ENCODE results near the gene GABRP.
"Not testable (repeated sequence)": the region's sequence is repeated elsewhere in the genome, so short reads cannot be mapped to it uniquely, and the experiment has no call there.

Gene GABRP

GRCh38 chr5:170783498-170784247, at the start of gene GABRP:
Gene GABRP, plus strand, starts transcription at chr5:170783725. Its CDS starts 4,891 bp downstream, at chr5:170788616.
- DNase-seq = no peak

GRCh38 chr5:170736966-170737365, 46.6 kb upstream of the GABRP start:
- DNase-seq = no peak

- no peak for DNase-seq
These were observed 45.9 kb upstream of the GABRP start for GRCh38 chr5:170737591-170737990.

- DNase-seq = no peak
These were observed 44.7 kb upstream of the GABRP start for GRCh38 chr5:170738840-170739239.

- no peak for DNase-seq
These were observed 44.1 kb upstream of the GABRP start for GRCh38 chr5:170739446-170739845.

- DNase-seq = no peak
These were observed 42.8 kb upstream of the GABRP start for GRCh38 chr5:170740551-170741205.

- no peak for DNase-seq
These were observed 41.7 kb upstream of the GABRP start for GRCh38 chr5:170741801-170742200.

GRCh38 chr5:170743876-170744212, 39.7 kb upstream of the GABRP start:
- DNase-seq = no peak

GRCh38 chr5:170745481-170746071, 37.9 kb upstream of the GABRP start:
- no peak for DNase-seq

GRCh38 chr5:170746075-170746960, 37.2 kb upstream of the GABRP start:
- DNase-seq = no peak

- DNase-seq = no peak
These were observed 36.6 kb upstream of the GABRP start for GRCh38 chr5:170746961-170747340.

- no peak for DNase-seq
These were observed 36.2 kb upstream of the GABRP start for GRCh38 chr5:170747357-170747756.

- DNase-seq = no peak
These were observed 35.7 kb upstream of the GABRP start for GRCh38 chr5:170747851-170748250.

- no peak for DNase-seq
These were observed 34.5 kb upstream of the GABRP start for GRCh38 chr5:170748951-170749471.

- DNase-seq = no peak
These were observed 33.6 kb upstream of the GABRP start for GRCh38 chr5:170749911-170750431.

- no peak for DNase-seq
These were observed 32.7 kb upstream of the GABRP start for GRCh38 chr5:170750791-170751190.

- DNase-seq = no peak
These were observed 31.9 kb upstream of the GABRP start for GRCh38 chr5:170751631-170752030.

- DNase-seq = no peak
These were observed 31.0 kb upstream of the GABRP start for GRCh38 chr5:170752257-170753215.

GRCh38 chr5:170753311-170753710, 30.2 kb upstream of the GABRP start:
- no peak for DNase-seq

- not testable (repeated sequence) for DNase-seq
These were observed 29.0 kb upstream of the GABRP start for GRCh38 chr5:170754508-170754907.

GRCh38 chr5:170755679-170756456, 27.7 kb upstream of the GABRP start:
- DNase-seq = no peak
